ENCODE measurements around the gene UCN2.
A peak's percentile ranks its signal among the peaks of the same experiment; 100 is the strongest.

Gene UCN2

GRCh38 chr3:48563382-48563918 is at the start of gene UCN2:
TSS of gene UCN2 (minus strand) at chr3:48563781. CDS start at chr3:48563124, 657 bp downstream.
- Histone ChIP-seq H3K27me3 (ENCODE audit: insufficient read depth, poor library complexity, severe bottlenecking) (no peaks in the 10 kb centered on the region), H3K27ac (ENCODE audit: poor library complexity, severe bottlenecking) (peak within 1 kb of the TSS; percentile 89), H3K4me3 (ENCODE audit: severe bottlenecking) (no peak within 1 kb of the TSS), H3K9me3 (ENCODE audit: severe bottlenecking) (no peaks in the 10 kb centered on the region), H3K36me3 (ENCODE audit: low read depth) (peaks cover 70% of the 10 kb centered on the region), H3K4me1 (ENCODE audit: insufficient read depth, poor library complexity, severe bottlenecking) (peaks cover 21% of the 10 kb centered on the region)
- ATAC-seq (ENCODE audit: low read depth) (no peak), DNase-seq (ENCODE audit: low spot score) (no peak)
- no peak for TF ChIP-seq CTCF (IDR thresholded peaks at IDR 0.05; ENCODE audit: poor library complexity, severe bottlenecking)

- TF ChIP-seq CTCF (IDR thresholded peaks at IDR 0.05; ENCODE audit: poor library complexity, severe bottlenecking), result no peak
- no peak for ATAC-seq (ENCODE audit: low read depth)
- peak overlapping the region; percentile 91 for H3K27ac ChIP-seq (ENCODE audit: poor library complexity, severe bottlenecking)
Observed at GRCh38 chr3:48612309-48612708, 48.7 kb upstream of the UCN2 start.

GRCh38 chr3:48609088-48610005 is 45.8 kb upstream of the UCN2 start, which contains the start of gene UQCRC1:
TSS of gene UQCRC1 (minus strand) at chr3:48609646. CDS start at chr3:48609620, 26 bp downstream.
- Histone ChIP-seq H3K4me1 (ENCODE audit: insufficient read depth, poor library complexity, severe bottlenecking) (peaks cover 20% of the 10 kb centered on the region), H3K27ac (ENCODE audit: poor library complexity, severe bottlenecking) (peak within 1 kb of the TSS; percentile 73), H3K4me3 (ENCODE audit: severe bottlenecking) (peak within 1 kb of the TSS; percentile 72), H3K27me3 (ENCODE audit: insufficient read depth, poor library complexity, severe bottlenecking) (no peaks in the 10 kb centered on the region), H3K36me3 (ENCODE audit: low read depth) (peaks cover 46% of the 10 kb centered on the region), H3K9me3 (ENCODE audit: severe bottlenecking) (no peaks in the 10 kb centered on the region)
- peak; percentile 83 for TF ChIP-seq CTCF (IDR thresholded peaks at IDR 0.05; ENCODE audit: poor library complexity, severe bottlenecking)
- peak; percentile 96 for ATAC-seq (ENCODE audit: low read depth)
- peak; percentile 88 for DNase-seq (ENCODE audit: low spot score)

More at GRCh38 chr3:48612309-48612708, 48.7 kb upstream of the UCN2 start:
- DNase-seq (ENCODE audit: low spot score), result no peak
- Histone ChIP-seq H3K27me3 (ENCODE audit: insufficient read depth, poor library complexity, severe bottlenecking) (no peaks in the 10 kb centered on the region), H3K4me1 (ENCODE audit: insufficient read depth, poor library complexity, severe bottlenecking) (peaks cover 24% of the 10 kb centered on the region), H3K9me3 (ENCODE audit: severe bottlenecking) (peaks cover 6% of the 10 kb centered on the region), H3K4me3 (ENCODE audit: severe bottlenecking) (no peak overlapping the region), H3K36me3 (ENCODE audit: low read depth) (peaks cover 16% of the 10 kb centered on the region)

- TF ChIP-seq CTCF (IDR thresholded peaks at IDR 0.05; ENCODE audit: poor library complexity, severe bottlenecking), result no peak
- peaks cover 64% of the 10 kb centered on the region for H3K36me3 ChIP-seq (ENCODE audit: low read depth)
- no peak overlapping the region for H3K4me3 ChIP-seq (ENCODE audit: severe bottlenecking)
- H3K9me3 ChIP-seq (ENCODE audit: severe bottlenecking), result no peaks in the 10 kb centered on the region
- ATAC-seq (ENCODE audit: low read depth) (no peak), DNase-seq (ENCODE audit: low spot score) (no peak)
- H3K27me3 ChIP-seq (ENCODE audit: insufficient read depth, poor library complexity, severe bottlenecking), result no peaks in the 10 kb centered on the region
- H3K4me1 ChIP-seq (ENCODE audit: insufficient read depth, poor library complexity, severe bottlenecking), result peaks cover 11% of the 10 kb centered on the region
- peak overlapping the region; percentile 73 for H3K27ac ChIP-seq (ENCODE audit: poor library complexity, severe bottlenecking)
Observed at GRCh38 chr3:48607519-48607918, 43.9 kb upstream of the UCN2 start.
